Vagina (tissue), 2 donors: ENCODE data around the gene FUNDC2.

Experiments used
- CTCF ChIP-seq, 3 experiments: fragments of 450-650 bp in 2 of 3; fragments of 200-600 bp in 1 of 3; sonication (generic) in 1 of 3; IDR thresholded peaks; one replicate each; pipeline ENCODE4 v1.5.1; 2017 to 2019; ENCODE audit warnings: antibody characterized with exemption in 3 of 3, mild to moderate bottlenecking in 2 of 3, moderate library complexity in 2 of 3
- POLR2A ChIP-seq, 2 donors: fragments of 450-650 bp; IDR thresholded peaks; one replicate each; pipeline ENCODE4 v1.6.1; 2017; ENCODE audit warnings: antibody characterized with exemption in 2 of 2, mild to moderate bottlenecking in 2 of 2, moderate library complexity in 2 of 2
- POLR2AphosphoS5 ChIP-seq, 2 donors: sonication (generic); formaldehyde crosslinking; IDR thresholded peaks; one replicate each; pipeline ENCODE4 v1.9.0; 2017; ENCODE audit warnings: antibody characterized with exemption in 2 of 2, mild to moderate bottlenecking in 2 of 2, low read depth in 1 of 2; ENCODE audit not compliant: insufficient read depth in 1 of 2

- TF ChIP-seq CTCF (IDR thresholded peaks at IDR 0.05) (no peak), POLR2A (IDR thresholded peaks at IDR 0.05) (no peak), POLR2AphosphoS5 (IDR thresholded peaks at IDR 0.05; ENCODE audit: insufficient read depth in 1 of 2, low read depth in 1 of 2) (no peak)
Measured at GRCh38 chrX:155046129-155046810, 19.6 kb downstream of the FUNDC2 start.
